Prostate gland (tissue), 2 donors: ENCODE data around the gene HS6ST2. TPM values are rescaled to one million over a fixed set of nuclear protein-coding genes. Genes with fewer than 3 reads are reported as not detected.

Source experiments
- DNase-seq: peaks from one replicate; pipeline ENCODE4 v3.0.0-alpha.2; 2019; ENCODE audit warnings: low spot score
- H3K27ac ChIP-seq, 2 donors: fragments of 200-600 bp; sonication (generic); 2 replicates each; pipeline ENCODE4 v1.5.1; 2017 to 2019
- H3K27me3 ChIP-seq: fragments of 200-600 bp; sonication (generic); replicated peaks from 2 replicates; pipeline ENCODE4 v1.5.1; 2019; ENCODE audit not compliant: insufficient read depth
- H3K36me3 ChIP-seq, 2 donors: fragments of 200-600 bp; sonication (generic); 1 replicate in 1 of 2; 2 replicates in 1 of 2; pipeline versions ENCODE4 v1.5.1 to v1.8.1; 2017 to 2019
- H3K4me1 ChIP-seq: fragments of 200-600 bp; sonication (generic); replicated peaks from 2 replicates; pipeline ENCODE4 v1.5.1; 2019
- H3K4me3 ChIP-seq, 2 donors: fragments of 200-600 bp; sonication (generic); 2 replicates each; pipeline ENCODE4 v1.5.1; 2017 to 2019
- H3K9me3 ChIP-seq: fragments of 200-600 bp; sonication (generic); 2 replicates; pipeline ENCODE4 v1.5.1; 2017
- POLR2A ChIP-seq: fragments of 450-650 bp; IDR thresholded peaks from one replicate; pipeline ENCODE4 v1.6.1; 2016; ENCODE audit warnings: antibody characterized with exemption, mild to moderate bottlenecking
- POLR2AphosphoS5 ChIP-seq: sonication (generic); formaldehyde crosslinking; IDR thresholded peaks from one replicate; pipeline ENCODE4 v1.6.1; 2017; ENCODE audit warnings: antibody characterized with exemption
- WGBS: methylation state at CpG from one replicate; pipeline ENCODE4 v1.1.5; 2018; 5-methylcytosine and 5-hydroxymethylcytosine counted together
- intact Hi-C: fragments of 100-400 bp; cut with DNase I; formaldehyde crosslinking; loops from one replicate; pipeline ENCODE4 v1.14.2; 2022
- total RNA-seq, 2 donors: library from RNA; depleted of rRNA; stranded (reverse); fragments of >200 nt; gene quantifications; one replicate each; pipeline ENCODE4 v1.1.0, GENCODE V29; 2016
- TF ChIP-seq, protein P1 (sequence below), 4 experiments: fragments of 200-600 bp in 2 of 4; fragments of 450-650 bp in 2 of 4; sonication (generic) in 2 of 4; IDR thresholded peaks; 1 replicate in 3 of 4; 2 replicates in 1 of 4; pipeline ENCODE4 v1.5.1; 2016 to 2019; ENCODE audit warnings: antibody characterized with exemption in 4 of 4, mild to moderate bottlenecking in 2 of 4, moderate library complexity in 2 of 4

The HS6ST2 gene
- total RNA-seq, 2 donors from 2014 or later: 1.1 to 6.1 TPM

DNA sequence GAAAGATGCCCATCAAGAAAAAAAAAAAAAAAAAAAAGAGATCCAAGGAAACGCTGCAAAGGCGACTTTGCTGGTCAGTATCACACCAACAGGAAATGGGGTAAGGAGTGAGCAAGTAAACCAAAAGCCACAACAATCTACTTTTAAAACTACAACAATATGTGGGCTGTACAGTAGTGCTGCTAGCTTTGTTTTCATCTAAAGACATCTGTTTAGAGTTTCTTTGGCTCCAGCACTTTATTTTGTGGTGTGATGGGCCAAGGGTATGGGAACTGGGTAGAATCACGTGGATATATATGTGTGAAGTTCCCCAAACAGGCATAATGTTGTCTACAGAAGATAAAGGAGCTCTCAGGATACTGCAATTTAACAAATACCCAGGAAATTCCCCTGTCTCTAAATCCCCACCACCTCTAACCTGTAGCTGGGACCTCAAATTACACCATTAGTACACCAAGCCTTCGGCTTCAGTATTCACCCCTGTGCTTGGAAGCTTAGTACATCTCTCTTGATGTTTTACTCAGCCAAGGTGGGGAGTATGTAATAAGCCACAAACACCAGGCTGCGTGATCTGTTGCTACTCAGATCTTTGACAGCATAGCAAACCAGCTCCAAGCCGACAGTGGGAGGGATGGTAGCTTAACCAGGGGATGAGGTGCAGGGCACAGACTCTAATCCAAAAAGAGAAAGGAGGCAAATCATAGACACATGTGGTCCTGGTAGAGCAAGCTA is 207.9 kb downstream of the HS6ST2 start:
- 79% methylated on average over 5 of the region's 6 CpGs for WGBS
- no peak for DNase-seq
- H3K36me3 ChIP-seq: no peaks in the 10 kb centered on the region
- no peaks in the 10 kb centered on the region for H3K27me3 ChIP-seq
- H3K4me3 ChIP-seq: no peak overlapping the region
- no peaks in the 10 kb centered on the region for H3K4me1 ChIP-seq
- no peak overlapping the region for H3K27ac ChIP-seq
- intact Hi-C loops: no loop called here
- no peaks in the 10 kb centered on the region for H3K9me3 ChIP-seq
- no peak for TF ChIP-seq POLR2A

DNA sequence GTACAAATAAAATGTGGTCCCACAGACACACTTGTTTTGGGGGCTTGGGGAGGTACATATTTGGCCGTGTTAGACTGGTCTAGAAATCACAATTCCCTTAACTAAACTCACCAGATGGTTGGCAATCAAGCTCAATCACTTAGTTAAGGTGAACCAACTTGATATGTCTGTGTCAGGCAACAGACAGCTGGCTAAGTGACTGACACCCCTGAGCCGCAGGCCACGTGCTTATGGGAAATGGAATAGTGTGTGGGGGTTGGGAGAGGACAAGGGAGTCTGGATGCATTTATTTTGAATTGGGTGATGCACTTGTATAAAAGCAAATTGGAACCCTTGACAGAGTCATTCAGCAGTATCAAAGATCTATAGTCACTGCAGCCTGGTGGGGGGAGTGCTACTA is 209.0 kb downstream of the HS6ST2 start:
- 78% methylated on average over 3 of the region's 3 CpGs for WGBS
- DNase-seq: no peak
- no peak overlapping the region for H3K4me3 ChIP-seq
- no peak overlapping the region for H3K27ac ChIP-seq
- TF ChIP-seq, protein P1, sequence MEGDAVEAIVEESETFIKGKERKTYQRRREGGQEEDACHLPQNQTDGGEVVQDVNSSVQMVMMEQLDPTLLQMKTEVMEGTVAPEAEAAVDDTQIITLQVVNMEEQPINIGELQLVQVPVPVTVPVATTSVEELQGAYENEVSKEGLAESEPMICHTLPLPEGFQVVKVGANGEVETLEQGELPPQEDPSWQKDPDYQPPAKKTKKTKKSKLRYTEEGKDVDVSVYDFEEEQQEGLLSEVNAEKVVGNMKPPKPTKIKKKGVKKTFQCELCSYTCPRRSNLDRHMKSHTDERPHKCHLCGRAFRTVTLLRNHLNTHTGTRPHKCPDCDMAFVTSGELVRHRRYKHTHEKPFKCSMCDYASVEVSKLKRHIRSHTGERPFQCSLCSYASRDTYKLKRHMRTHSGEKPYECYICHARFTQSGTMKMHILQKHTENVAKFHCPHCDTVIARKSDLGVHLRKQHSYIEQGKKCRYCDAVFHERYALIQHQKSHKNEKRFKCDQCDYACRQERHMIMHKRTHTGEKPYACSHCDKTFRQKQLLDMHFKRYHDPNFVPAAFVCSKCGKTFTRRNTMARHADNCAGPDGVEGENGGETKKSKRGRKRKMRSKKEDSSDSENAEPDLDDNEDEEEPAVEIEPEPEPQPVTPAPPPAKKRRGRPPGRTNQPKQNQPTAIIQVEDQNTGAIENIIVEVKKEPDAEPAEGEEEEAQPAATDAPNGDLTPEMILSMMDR (IDR thresholded peaks at IDR 0.05): no peak
- TF ChIP-seq POLR2AphosphoS5 (no peak), POLR2A (no peak)
- no peaks in the 10 kb centered on the region for H3K36me3 ChIP-seq
- no peaks in the 10 kb centered on the region for H3K4me1 ChIP-seq
- H3K9me3 ChIP-seq: no peaks in the 10 kb centered on the region
- H3K27me3 ChIP-seq: no peaks in the 10 kb centered on the region
- intact Hi-C loops: no loop called here

GRCh38 chrX:132748909-132749308 is 209.5 kb downstream of the HS6ST2 start:
- no peak for DNase-seq
- H3K36me3 ChIP-seq: no peaks in the 10 kb centered on the region
- intact Hi-C loops: no loop called here
- WGBS: 91% methylated on average over 4 of the region's 4 CpGs
- H3K4me1 ChIP-seq: no peaks in the 10 kb centered on the region
- no peak overlapping the region for H3K4me3 ChIP-seq
- no peaks in the 10 kb centered on the region for H3K27me3 ChIP-seq
- H3K27ac ChIP-seq: no peak overlapping the region
- no peak for TF ChIP-seq POLR2AphosphoS5
- TF ChIP-seq POLR2A: no peak
- TF ChIP-seq, protein P1 (IDR thresholded peaks at IDR 0.05): no peak
- H3K9me3 ChIP-seq: no peaks in the 10 kb centered on the region

GRCh38 chrX:132748268-132748667 is 210.2 kb downstream of the HS6ST2 start:
- DNase-seq: no peak
- H3K27me3 ChIP-seq: no peaks in the 10 kb centered on the region
- WGBS: 84% methylated on average over 5 of the region's 5 CpGs
- H3K36me3 ChIP-seq: no peaks in the 10 kb centered on the region
- H3K4me1 ChIP-seq: no peaks in the 10 kb centered on the region
- no peak overlapping the region for H3K27ac ChIP-seq
- H3K4me3 ChIP-seq: no peak overlapping the region
- TF ChIP-seq POLR2AphosphoS5: no peak
- TF ChIP-seq, protein P1 (IDR thresholded peaks at IDR 0.05): no peak
- TF ChIP-seq POLR2A: no peak
- intact Hi-C loops: no loop called here
- H3K9me3 ChIP-seq: no peaks in the 10 kb centered on the region

DNA sequence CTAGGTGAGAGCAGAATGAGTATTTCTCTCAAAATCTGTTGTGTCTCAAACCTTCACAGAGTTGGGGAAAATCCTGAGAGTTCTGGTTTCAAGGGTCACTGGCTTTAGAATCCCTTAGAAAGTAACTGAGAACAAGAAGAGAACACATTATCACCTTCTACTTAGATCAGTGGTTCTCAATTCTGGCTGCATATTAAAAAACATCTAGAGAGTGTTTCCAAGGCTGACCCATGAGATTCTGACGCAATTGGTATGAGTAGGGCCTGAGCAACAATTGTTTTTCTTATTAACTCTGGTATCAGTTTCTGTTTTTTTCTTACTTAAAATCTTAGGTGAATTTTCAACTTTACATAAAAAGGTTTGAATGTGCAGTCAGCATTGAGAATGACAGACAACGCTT is 212.8 kb downstream of the HS6ST2 start:
- Histone ChIP-seq H3K27ac (no peak overlapping the region), H3K27me3 (no peaks in the 10 kb centered on the region), H3K9me3 (no peaks in the 10 kb centered on the region), H3K4me3 (no peak overlapping the region), H3K4me1 (no peaks in the 10 kb centered on the region), H3K36me3 (no peaks in the 10 kb centered on the region)
- no peak for DNase-seq
- intact Hi-C loops: no loop called here
- WGBS: 95% methylated on average over 2 of the region's 2 CpGs
- no peak for TF ChIP-seq POLR2A

- Histone ChIP-seq H3K27me3 (no peaks in the 10 kb centered on the region), H3K27ac (no peak overlapping the region), H3K4me1 (no peaks in the 10 kb centered on the region), H3K36me3 (no peaks in the 10 kb centered on the region), H3K9me3 (no peaks in the 10 kb centered on the region), H3K4me3 (no peak overlapping the region)
- 77% methylated on average over 1 of the region's 1 CpG for WGBS
- TF ChIP-seq POLR2AphosphoS5: no peak
- TF ChIP-seq POLR2A: no peak
- TF ChIP-seq, protein P1 (IDR thresholded peaks at IDR 0.05): no peak
- intact Hi-C loops: no loop called here
- DNase-seq: no peak
Measured at GRCh38 chrX:132744470-132744869, 214.0 kb downstream of the HS6ST2 start.
